ENCODE measurements around the gene MOV10L1. TPM values are rescaled to one million over a fixed set of nuclear protein-coding genes. Genes with fewer than 3 reads are reported as not detected.
"Not testable (repeated sequence)": the region's sequence is repeated elsewhere in the genome, so short reads cannot be mapped to it uniquely, and the experiment has no call there.

The MOV10L1 gene
- total and polyA plus RNA-seq, 10 donors: 0.10 to 0.37 (median 0.15) TPM; not detected in 7

DNA sequence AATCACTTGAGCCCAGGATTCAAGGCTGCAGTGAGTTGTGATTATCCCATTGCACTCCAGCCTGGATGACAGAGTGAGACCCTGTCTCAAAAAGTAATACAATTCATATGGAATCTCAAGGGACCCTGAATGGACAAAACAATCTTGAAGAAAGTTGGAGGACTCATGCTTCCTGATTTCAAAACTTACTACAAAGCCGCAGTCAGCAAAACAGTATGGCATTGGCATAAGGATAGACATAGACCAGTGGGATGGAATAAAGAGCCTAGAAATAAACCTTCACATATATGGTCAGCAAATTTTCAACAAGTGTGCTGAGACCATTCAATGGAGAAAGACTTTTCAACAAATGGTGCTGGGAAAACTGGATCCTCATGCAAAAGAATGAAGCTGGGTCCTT is 113.5 kb downstream of the MOV10L1 start:
- no peak overlapping the region for H3K4me3 ChIP-seq
- DNase-seq: no peak
- no peaks in the 10 kb centered on the region for H3K9me3 ChIP-seq
- TF ChIP-seq POLR2A (IDR thresholded peaks at IDR 0.05): no peak
- TF ChIP-seq CTCF (IDR thresholded peaks at IDR 0.05 in 8 of 11, conservative IDR thresholded peaks at IDR 0.05 in 3 of 11): no peak
- no peak for TF ChIP-seq POLR2AphosphoS5 (IDR thresholded peaks at IDR 0.05)
- intact Hi-C loops (cut with DNase I; ENCODE audit: low total_unique reads): no loop called here
- 90 to 100% (median 97%) methylated on average over 1 of the region's 1 CpG for WGBS, 5 donors
- peaks cover 0 to 68% (median 25%) of the 10 kb centered on the region in 6 donors for H3K36me3 ChIP-seq
- no peak overlapping the region for H3K27ac ChIP-seq
- no peaks in the 10 kb centered on the region for H3K27me3 ChIP-seq (replicated peaks in 1 of 7)
- H3K4me1 ChIP-seq: peaks cover 14 to 92% (median 57%) of the 10 kb centered on the region in 6 donors

DNA sequence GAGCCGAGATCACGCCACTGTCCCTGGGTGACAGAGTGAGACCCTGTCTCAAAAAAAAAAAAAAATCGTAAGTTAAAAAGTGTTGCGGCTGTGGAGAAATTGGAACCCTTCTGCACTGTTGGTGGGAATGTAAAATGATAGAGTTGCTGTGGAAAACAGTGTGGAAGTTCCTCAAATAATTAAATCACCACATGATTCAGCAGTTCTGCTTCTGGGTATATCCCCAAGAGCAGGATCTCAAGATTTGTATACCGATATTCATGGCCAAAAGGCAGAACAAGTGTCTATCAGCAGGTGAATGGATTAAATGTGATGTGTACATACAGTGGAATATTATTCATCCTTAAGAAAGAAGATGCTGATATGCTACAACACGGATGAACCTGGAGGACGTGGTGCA is 114.8 kb downstream of the MOV10L1 start:
- WGBS, 5 donors: 77 to 93% (median 83%) methylated on average over 7 of the region's 7 CpGs
- TF ChIP-seq POLR2AphosphoS5 (IDR thresholded peaks at IDR 0.05) (no peak), CTCF (IDR thresholded peaks at IDR 0.05 in 8 of 11, conservative IDR thresholded peaks at IDR 0.05 in 3 of 11) (no peak), POLR2A (IDR thresholded peaks at IDR 0.05) (no peak)
- no peaks in the 10 kb centered on the region for H3K9me3 ChIP-seq
- no peaks in the 10 kb centered on the region for H3K27me3 ChIP-seq (replicated peaks in 1 of 7)
- peak overlapping the region in 3 of 8 donors; percentile 11 to 64 (median 55) for H3K27ac ChIP-seq
- no peak for DNase-seq
- H3K4me1 ChIP-seq: peaks cover 14 to 92% (median 55%) of the 10 kb centered on the region in 6 donors
- intact Hi-C loops (cut with DNase I; ENCODE audit: low total_unique reads): no loop called here
- peak overlapping the region in 1 of 8 donors; percentile 29 for H3K4me3 ChIP-seq
- peaks cover 3 to 68% (median 30%) of the 10 kb centered on the region in 6 donors for H3K36me3 ChIP-seq

DNA sequence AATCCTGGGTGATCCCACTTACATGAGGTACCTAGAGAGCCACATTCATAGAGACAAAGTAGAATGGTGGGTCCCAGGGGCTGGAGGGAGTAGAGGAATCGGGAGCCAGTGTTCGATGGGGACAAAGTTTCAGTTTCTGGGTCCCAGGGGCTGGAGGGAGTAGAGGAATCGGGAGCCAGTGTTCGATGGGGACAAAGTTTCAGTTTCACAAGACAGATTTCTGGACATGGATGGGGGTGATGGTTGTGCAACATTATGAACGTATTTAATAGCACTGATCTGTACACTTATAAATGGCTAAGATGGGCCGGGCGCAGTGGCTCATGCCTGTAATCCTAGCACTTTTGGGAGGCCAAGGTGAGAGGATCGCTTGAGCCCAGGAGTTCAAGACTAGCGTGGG is 115.2 kb downstream of the MOV10L1 start:
- H3K9me3 ChIP-seq; DNase-seq; H3K27me3 ChIP-seq (replicated peaks in 1 of 7): not testable (repeated sequence)
- H3K27ac ChIP-seq: peak overlapping the region in 3 of 8 donors; percentile 11 to 64 (median 55)
- peaks cover 9 to 92% (median 55%) of the 10 kb centered on the region in 6 donors for H3K4me1 ChIP-seq
- intact Hi-C loops (cut with DNase I; ENCODE audit: low total_unique reads): loop anchor here (5.0 kb wide), 1 partner anchor 53 kb away; no protein-coding TSS in a partner anchor
- peak overlapping the region in 1 of 8 donors; percentile 29 for H3K4me3 ChIP-seq
- H3K36me3 ChIP-seq: peaks cover 3 to 72% (median 30%) of the 10 kb centered on the region in 6 donors
- 81 to 89% (median 83%) methylated on average over 9 of the region's 9 CpGs for WGBS, 5 donors

DNA sequence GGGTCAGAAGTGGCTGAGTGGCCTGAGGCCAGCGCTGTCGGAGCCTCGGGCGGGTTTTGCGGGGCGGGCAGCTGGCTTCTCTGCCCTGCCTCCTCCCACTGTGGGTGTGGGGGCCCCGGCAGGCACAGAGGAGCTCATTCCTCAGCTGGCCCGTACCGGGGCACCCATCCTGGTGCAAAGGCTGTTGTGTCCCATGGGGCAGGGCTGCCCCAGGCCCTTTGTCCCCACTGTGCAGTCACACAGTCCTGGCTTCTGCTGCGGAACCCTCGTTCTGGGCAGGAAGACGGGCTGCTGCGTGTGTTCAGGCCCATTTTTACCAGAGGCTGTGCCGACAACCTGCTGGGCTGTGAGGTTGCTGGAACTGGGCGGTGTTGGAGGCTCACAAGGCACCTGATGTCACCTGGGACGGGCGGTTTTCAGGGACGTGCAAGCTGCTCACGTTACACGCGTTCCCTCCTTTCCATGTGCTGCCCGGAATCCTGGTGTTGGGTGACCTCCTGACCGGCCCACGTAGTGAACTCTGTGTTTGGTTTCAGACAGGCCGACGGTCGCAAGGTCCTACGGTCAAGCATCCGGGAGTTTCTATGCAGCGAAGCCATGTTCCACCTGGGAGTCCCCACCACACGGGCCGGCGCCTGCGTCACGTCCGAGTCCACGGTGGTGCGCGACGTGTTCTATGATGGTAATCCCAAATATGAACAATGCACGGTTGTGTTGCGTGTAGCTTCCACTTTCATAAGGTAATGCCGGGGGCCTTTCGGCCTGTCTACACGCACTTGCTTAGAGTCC is 116.2 kb downstream of the MOV10L1 start:
- 83 to 94% (median 92%) methylated on average over 29 to 45 of the region's 45 CpGs for WGBS, 5 donors
- Histone ChIP-seq H3K4me1 (peaks cover 9 to 96% (median 57%) of the 10 kb centered on the region in 6 donors), H3K36me3 (peaks cover 3 to 82% (median 39%) of the 10 kb centered on the region in 6 donors), H3K9me3 (no peaks in the 10 kb centered on the region), H3K4me3 (no peak overlapping the region), H3K27me3 (replicated peaks in 1 of 7) (no peaks in the 10 kb centered on the region), H3K27ac (peak overlapping the region in 4 of 8 donors; percentile 21 to 64 (median 58))
- intact Hi-C loops (cut with DNase I; ENCODE audit: low total_unique reads): loop anchor here (5.0 kb wide), 1 partner anchor 54 kb away; no protein-coding TSS in a partner anchor
- no peak for DNase-seq
- no peak for TF ChIP-seq CTCF (IDR thresholded peaks at IDR 0.05 in 8 of 11, conservative IDR thresholded peaks at IDR 0.05 in 3 of 11)
- no peak for TF ChIP-seq POLR2A (IDR thresholded peaks at IDR 0.05)
- TF ChIP-seq POLR2AphosphoS5 (IDR thresholded peaks at IDR 0.05): no peak

Data from spleen (tissue), 11 donors.